GDM1 (cell line): ENCODE data around the gene SRL.
"Not testable (repeated sequence)": the region's sequence is repeated elsewhere in the genome, so short reads cannot be mapped to it uniquely, and the experiment has no call there.

Experiments used
- DNase-seq: peaks from one replicate; lab custom pipeline; 2025; lab: John Stamatoyannopoulos, UW

SRL gene

GRCh38 chr16:4159726-4160125 lies 82.2 kb downstream of the SRL start:
- no peak for DNase-seq

- no peak for DNase-seq
Observed at GRCh38 chr16:4158143-4159093, 83.5 kb downstream of the SRL start.

GRCh38 chr16:4157376-4157825 lies 84.5 kb downstream of the SRL start:
- DNase-seq = no peak

- not testable (repeated sequence) for DNase-seq
Observed at GRCh38 chr16:4156503-4156902, 85.4 kb downstream of the SRL start.

DNA sequence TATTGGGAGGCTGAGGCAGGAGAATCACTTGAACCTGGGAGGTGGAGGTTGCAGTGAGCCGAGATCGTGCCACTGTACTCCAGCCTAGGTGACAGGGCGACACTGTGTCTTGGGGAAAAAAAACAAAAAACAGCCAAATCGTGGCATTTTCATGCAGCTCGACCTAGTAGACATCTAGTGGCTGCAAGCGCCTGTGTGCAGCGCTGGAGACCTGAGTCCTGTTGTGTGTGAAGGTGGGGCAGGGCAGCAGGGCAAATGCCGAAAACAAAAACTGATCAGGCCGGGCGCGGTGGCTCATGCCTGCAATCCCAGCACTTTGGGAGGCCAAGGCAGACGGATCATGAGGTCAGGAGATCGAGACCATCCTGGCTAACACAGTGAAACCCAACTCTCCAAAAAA lies 88.5 kb downstream of the SRL start:
- not testable (repeated sequence) for DNase-seq

DNA sequence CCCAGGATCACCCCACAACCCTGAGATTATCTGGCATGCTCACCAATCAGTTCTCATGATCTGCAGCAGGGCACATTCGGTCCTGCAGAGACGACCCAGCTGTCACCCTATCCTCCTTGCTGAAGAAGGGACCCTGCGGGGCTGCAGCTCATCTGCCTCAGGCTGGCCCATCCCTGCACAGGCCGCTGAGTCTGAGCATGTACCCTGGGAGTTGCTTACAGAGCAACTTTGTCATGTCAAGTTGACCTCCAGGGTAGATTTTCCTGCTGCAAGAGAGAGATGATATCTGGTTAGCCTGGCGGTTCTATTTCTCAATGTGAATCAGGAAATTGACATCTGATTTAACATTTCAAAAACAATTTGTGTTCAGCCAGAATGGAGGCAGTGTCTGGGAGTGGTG lies 89.6 kb downstream of the SRL start:
- DNase-seq = no peak

DNA sequence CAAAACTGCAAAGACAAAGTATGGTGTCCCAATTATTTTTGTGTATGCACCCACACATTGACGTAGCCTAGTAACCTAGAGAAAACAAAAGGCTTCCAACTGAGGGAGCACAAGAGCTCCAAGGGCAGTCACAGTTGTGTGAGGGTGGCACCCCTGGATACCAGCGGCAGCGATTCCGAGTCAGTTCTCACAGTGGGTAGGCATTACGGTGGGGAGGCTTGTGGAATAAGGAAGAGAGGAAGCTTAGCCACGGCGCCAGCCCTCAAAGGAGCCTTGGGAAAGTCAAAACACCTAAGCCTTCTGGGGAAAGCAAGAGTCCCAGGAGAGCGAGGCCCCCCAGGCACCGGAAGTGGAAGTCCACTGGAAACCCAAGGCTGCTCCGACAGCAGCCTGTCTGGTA lies 94.6 kb downstream of the SRL start:
- no peak for DNase-seq

- DNase-seq = no peak
Observed at GRCh38 chr16:4142268-4142667, 99.6 kb downstream of the SRL start.

GRCh38 chr16:4141604-4142003 lies 100.3 kb downstream of the SRL start:
- DNase-seq = no peak

DNA sequence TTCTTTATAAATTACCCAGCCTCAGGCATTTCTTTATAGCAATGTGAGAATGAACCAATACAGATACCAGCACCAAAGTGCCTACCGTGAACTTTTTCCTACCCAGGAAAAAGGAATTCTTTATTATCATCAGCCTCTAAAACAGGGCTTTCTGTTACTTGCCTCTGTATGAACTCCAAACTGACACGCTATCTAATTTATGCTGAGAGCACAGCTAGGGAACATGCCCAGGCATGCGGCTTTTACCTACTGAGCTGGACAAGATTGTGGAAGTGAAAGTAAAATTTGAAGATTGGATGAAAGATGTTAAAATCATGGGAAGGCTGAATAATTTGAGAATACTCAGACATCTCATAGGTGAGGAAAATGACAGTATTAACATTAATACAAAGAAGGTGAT lies 101.2 kb downstream of the SRL start:
- peak; percentile 29 for DNase-seq

- DNase-seq = no peak
Observed at GRCh38 chr16:4139968-4140367, 101.9 kb downstream of the SRL start.
